ENCODE measurements around the gene SIAH3.

SIAH3 gene

GRCh38 chr13:45821811-45822210 is 29.7 kb downstream of the SIAH3 start:
- no peak overlapping the region for H3K4me2 ChIP-seq (ENCODE audit: low read length)
- no peaks in the 10 kb centered on the region for H3K79me2 ChIP-seq (ENCODE audit: insufficient read depth, low read length)
- no peaks in the 10 kb centered on the region for H3K36me3 ChIP-seq (ENCODE audit: insufficient read depth, low read length)
- H3K4me1 ChIP-seq (ENCODE audit: insufficient read depth, low read length, severe bottlenecking): no peaks in the 10 kb centered on the region
- no peak overlapping the region for H3K9ac ChIP-seq (ENCODE audit: low read length)
- TF ChIP-seq EZH2 (IDR thresholded peaks at IDR 0.05; ENCODE audit: borderline replicate concordance, low read length) (no peak), CTCF (IDR thresholded peaks at IDR 0.05; ENCODE audit: low read length) (no peak)
- H2AFZ ChIP-seq (ENCODE audit: low read length): no peak overlapping the region
- no peaks in the 10 kb centered on the region for H3K9me3 ChIP-seq (ENCODE audit: low read length)
- H3K27me3 ChIP-seq (ENCODE audit: insufficient read depth, low read length): 0 out of 2 replicates have a peak, but pooled peaks cover 8% of the 10 kb centered on the region
- H3K9me2 ChIP-seq (ENCODE audit: low read depth, low read length): no peaks in the 10 kb centered on the region
- H3K4me3 ChIP-seq (ENCODE audit: low read depth, low read length, poor library complexity, severe bottlenecking): no peak overlapping the region
- H4K20me1 ChIP-seq (ENCODE audit: insufficient read depth, low read length): no peaks in the 10 kb centered on the region
- no peaks in the 10 kb centered on the region for H3F3A ChIP-seq (ENCODE audit: insufficient read depth, low read length)
- no peak overlapping the region for H3K27ac ChIP-seq (ENCODE audit: low read depth, low read length, poor library complexity, severe bottlenecking)

DNA sequence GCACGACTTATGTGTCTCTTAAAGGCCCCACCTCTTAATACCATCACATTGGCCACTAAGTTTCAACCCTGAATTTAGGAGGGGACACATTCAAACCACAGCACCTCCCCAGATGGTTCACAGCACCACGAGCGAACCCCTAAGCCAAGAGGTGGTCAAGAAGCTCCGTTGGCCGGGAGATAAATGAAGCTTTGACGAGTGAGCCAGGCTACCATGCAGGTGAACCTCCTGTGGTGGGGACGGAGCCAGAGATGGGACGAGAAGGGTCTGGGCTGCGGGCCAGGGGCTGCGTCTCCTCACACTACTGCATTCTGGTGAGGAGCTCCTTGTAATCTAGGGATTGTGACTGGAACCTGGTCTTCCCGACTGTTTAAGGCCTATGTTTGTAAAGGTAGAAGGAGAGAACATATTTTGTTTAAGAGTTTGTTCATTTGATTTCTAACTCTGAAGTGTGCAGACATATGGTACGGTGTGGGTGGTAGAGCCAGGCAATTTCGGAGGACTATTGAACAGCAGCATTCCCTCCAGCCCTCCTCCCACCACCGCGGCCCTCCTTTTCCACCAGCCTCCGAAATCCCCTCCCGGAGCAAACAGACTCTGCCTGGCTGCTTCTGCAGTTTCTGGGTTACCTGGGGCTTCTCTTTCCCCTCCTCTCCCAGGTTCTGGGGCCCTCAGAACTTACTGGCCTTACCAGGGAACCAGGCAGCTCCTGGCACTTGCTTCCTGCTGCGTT is 31.3 kb downstream of the SIAH3 start:
- TF ChIP-seq CTCF (IDR thresholded peaks at IDR 0.05; ENCODE audit: low read length) (no peak), EZH2 (IDR thresholded peaks at IDR 0.05; ENCODE audit: borderline replicate concordance, low read length) (no peak)
- H3F3A ChIP-seq (ENCODE audit: insufficient read depth, low read length): no peaks in the 10 kb centered on the region
- no peak overlapping the region for H3K4me2 ChIP-seq (ENCODE audit: low read length)
- H3K36me3 ChIP-seq (ENCODE audit: insufficient read depth, low read length): no peaks in the 10 kb centered on the region
- no peak overlapping the region for H3K9ac ChIP-seq (ENCODE audit: low read length)
- no peaks in the 10 kb centered on the region for H3K9me2 ChIP-seq (ENCODE audit: low read depth, low read length)
- no peaks in the 10 kb centered on the region for H4K20me1 ChIP-seq (ENCODE audit: insufficient read depth, low read length)
- H2AFZ ChIP-seq (ENCODE audit: low read length): no peak overlapping the region
- no peaks in the 10 kb centered on the region for H3K79me2 ChIP-seq (ENCODE audit: insufficient read depth, low read length)
- H3K9me3 ChIP-seq (ENCODE audit: low read length): no peaks in the 10 kb centered on the region
- 0 out of 2 replicates have a peak, but pooled peaks cover 8% of the 10 kb centered on the region for H3K27me3 ChIP-seq (ENCODE audit: insufficient read depth, low read length)
- no peaks in the 10 kb centered on the region for H3K4me1 ChIP-seq (ENCODE audit: insufficient read depth, low read length, severe bottlenecking)
- no peak overlapping the region for H3K27ac ChIP-seq (ENCODE audit: low read depth, low read length, poor library complexity, severe bottlenecking)
- no peak overlapping the region for H3K4me3 ChIP-seq (ENCODE audit: low read depth, low read length, poor library complexity, severe bottlenecking)

DNA sequence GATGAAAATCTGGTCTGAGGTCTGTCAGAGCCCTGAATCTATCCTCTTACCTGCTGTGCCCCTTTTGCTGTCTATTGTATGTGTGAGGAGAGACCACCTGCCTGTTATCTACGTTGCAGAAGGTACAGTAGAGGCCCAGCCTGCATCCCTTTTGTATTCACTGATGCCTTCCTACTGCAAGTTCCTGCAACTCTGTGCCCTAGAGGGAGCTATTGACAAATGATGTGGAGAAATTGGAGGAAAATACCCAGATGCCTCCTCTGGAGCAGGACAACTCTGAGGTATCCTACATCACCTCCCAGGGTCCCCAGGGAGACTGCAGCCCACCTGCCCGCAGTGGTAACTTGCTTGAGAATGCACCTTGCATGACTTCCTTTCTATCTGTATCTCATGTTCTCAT is 33.7 kb downstream of the SIAH3 start:
- no peaks in the 10 kb centered on the region for H4K20me1 ChIP-seq (ENCODE audit: insufficient read depth, low read length)
- TF ChIP-seq EZH2 (IDR thresholded peaks at IDR 0.05; ENCODE audit: borderline replicate concordance, low read length) (no peak), CTCF (IDR thresholded peaks at IDR 0.05; ENCODE audit: low read length) (no peak)
- H3K9me2 ChIP-seq (ENCODE audit: low read depth, low read length): no peaks in the 10 kb centered on the region
- no peak overlapping the region for H3K4me2 ChIP-seq (ENCODE audit: low read length)
- no peak overlapping the region for H3K9ac ChIP-seq (ENCODE audit: low read length)
- H3K36me3 ChIP-seq (ENCODE audit: insufficient read depth, low read length): no peaks in the 10 kb centered on the region
- H3K9me3 ChIP-seq (ENCODE audit: low read length): no peaks in the 10 kb centered on the region
- H3K27me3 ChIP-seq (ENCODE audit: insufficient read depth, low read length): peaks cover 8% of the 10 kb centered on the region; the same call in 1 of the 2 replicates
- no peaks in the 10 kb centered on the region for H3K4me1 ChIP-seq (ENCODE audit: insufficient read depth, low read length, severe bottlenecking)
- no peak overlapping the region for H3K4me3 ChIP-seq (ENCODE audit: low read depth, low read length, poor library complexity, severe bottlenecking)
- no peak overlapping the region for H3K27ac ChIP-seq (ENCODE audit: low read depth, low read length, poor library complexity, severe bottlenecking)
- H3F3A ChIP-seq (ENCODE audit: insufficient read depth, low read length): no peaks in the 10 kb centered on the region
- H2AFZ ChIP-seq (ENCODE audit: low read length): no peak overlapping the region
- no peaks in the 10 kb centered on the region for H3K79me2 ChIP-seq (ENCODE audit: insufficient read depth, low read length)
